GM19238 (cell line): Measurements from ENCODE around the gene METTL23.
"Not testable (repeated sequence)": the region's sequence is repeated elsewhere in the genome, so short reads cannot be mapped to it uniquely, and the experiment has no call there.

Experiments used
- DNase-seq: peaks from one replicate; pipeline ENCODE4 v3.0.0; 2011; ENCODE audit warnings: low spot score; ENCODE audit not compliant: insufficient read length

Gene METTL23

GRCh38 chr17:76713765-76714164, 12.9 kb upstream of the METTL23 start:
- DNase-seq, result no peak

DNA sequence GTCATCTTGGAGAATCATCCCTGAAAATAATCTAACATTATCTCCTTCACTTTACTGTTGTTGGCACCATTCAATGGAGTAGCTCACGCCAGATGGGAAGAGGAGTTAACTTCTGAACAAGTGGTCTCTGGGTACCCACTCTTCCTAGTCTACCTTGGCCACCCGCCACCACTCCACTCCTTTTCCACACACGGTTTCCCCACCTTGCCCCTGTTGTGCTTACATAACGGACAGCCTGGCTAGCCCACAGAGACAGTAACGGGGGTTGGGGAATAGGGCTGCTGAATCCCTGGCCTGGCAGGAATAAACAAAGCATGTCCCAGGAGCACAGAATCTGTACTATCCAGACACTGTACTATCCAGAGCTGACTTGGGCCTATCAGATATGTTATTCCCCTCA, 12.3 kb upstream of the METTL23 start:
- no peak for DNase-seq

GRCh38 chr17:76714822-76715495, 11.7 kb upstream of the METTL23 start:
- no peak for DNase-seq

- no peak for DNase-seq
Measured at GRCh38 chr17:76715496-76715830, 11.2 kb upstream of the METTL23 start.

- DNase-seq, result no peak
Measured at GRCh38 chr17:76716146-76716838, 10.3 kb upstream of the METTL23 start.

DNA sequence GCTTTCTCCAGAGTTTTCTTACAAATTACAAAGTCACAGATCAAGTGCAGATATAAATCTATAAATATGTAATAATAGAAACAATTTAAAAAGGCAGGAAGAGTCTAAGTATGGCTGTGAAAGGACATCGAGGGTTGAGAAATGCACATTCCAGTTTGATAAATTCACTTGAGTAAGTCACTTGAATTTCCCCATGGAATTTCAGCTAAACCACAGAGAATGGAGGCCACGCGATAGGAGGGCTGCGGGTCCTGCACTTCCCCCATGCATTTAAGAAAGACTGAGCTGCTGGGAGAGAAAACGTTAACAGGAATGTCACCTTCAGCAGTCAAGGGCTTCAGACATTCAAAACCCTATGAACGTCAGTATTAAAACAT, 9.8 kb upstream of the METTL23 start:
- no peak for DNase-seq

DNA sequence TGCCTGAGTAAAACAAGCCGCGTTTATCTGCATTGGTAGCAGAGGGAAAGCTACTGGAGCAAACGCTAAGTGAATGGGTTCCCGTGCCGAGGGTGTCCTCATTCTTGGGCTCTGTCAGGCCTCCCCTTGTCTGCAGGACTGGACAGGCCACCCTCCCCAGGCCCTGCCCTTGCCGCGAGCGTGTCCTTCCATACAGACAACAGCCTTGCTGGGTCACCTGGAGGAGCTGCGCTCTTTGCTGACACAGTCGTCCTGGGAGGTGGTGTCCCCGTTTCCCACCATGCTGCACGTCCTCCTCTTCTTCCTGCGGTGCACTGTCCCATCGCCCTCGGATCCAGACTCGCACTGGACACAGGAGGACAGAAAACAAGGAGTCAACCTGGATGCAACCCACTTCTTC, 8.1 kb upstream of the METTL23 start:
- DNase-seq, result no peak

DNA sequence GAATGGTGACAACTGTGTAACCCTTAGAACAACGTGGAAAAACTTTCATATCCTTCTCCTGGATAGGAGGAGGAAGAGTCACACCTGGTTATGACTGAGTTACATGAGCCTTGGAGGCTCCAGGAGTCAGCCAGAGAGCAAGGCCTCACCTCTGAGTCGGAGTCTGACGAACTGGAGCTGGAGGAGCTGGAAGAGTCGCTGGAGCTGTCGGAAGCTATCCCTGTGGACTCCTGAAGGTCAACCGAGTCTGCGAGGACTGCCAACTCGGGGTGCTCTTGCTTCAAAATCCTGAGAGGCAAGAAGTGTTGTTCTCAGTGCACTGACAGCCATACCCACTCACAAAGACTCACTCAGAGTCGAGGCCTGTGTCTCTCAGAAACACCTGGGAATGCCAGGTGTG, 6.4 kb upstream of the METTL23 start:
- DNase-seq, result no peak

DNA sequence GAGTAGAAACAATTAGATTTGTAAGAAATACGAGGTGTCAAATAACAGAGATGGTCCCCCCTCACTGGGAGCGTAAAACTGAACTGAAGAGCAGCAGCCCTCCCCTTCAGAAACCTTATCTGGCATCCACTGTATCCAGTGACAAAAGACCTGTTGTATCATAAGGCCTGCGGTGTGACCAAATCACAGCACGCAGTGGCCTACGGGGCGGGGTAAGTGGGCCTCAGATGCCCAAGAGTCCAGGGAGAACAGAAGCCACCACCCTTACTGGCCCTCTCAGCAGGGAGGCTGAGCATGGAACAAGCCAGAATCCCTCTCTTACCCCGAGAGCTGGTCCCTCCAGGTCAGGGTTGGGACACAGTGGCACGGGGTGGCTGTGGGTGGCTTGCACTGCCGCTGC, 5.7 kb upstream of the METTL23 start:
- no peak for DNase-seq

DNA sequence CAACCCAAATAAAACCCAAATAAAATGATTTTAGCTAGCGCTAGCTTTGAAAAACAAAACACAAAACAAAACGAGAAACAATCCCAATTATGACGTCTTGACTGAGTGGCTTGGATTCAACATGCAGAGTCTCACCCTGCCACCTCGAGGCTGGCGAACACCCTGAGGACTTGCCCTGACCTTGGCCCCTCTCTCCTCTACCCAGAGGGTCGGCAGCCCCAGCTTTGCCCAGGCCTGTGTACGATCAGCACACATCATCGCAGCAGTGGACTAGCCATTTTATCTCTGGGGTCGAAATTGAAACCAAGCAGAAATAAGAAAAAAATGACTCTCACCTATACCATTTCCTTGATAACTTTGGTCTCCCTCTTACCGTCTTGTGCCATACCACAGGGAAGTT, 5.2 kb upstream of the METTL23 start:
- DNase-seq, result no peak

- DNase-seq, result no peak
Measured at GRCh38 chr17:76722279-76722678, 4.4 kb upstream of the METTL23 start.

- not testable (repeated sequence) for DNase-seq
Measured at GRCh38 chr17:76722977-76723376, 3.7 kb upstream of the METTL23 start.

DNA sequence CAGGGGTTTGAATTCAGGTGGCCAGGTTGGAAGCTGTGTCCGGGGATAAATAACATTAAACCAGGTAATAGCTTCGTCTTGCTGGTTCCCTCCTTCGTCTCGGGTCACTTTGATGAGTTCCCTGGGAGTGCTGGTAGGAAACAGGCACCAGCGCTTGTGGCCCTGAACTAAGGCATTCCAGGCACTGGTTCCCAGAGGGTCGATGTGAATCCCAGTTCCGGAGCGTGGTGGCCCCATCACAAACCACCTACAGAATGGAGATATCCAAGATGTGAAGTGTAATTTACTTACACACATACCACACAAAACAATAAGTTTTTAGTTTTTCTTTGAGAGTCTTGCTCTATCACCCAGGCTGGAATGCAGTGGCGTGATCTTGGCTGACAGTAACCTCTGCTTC, 2.8 kb upstream of the METTL23 start:
- no peak for DNase-seq

DNA sequence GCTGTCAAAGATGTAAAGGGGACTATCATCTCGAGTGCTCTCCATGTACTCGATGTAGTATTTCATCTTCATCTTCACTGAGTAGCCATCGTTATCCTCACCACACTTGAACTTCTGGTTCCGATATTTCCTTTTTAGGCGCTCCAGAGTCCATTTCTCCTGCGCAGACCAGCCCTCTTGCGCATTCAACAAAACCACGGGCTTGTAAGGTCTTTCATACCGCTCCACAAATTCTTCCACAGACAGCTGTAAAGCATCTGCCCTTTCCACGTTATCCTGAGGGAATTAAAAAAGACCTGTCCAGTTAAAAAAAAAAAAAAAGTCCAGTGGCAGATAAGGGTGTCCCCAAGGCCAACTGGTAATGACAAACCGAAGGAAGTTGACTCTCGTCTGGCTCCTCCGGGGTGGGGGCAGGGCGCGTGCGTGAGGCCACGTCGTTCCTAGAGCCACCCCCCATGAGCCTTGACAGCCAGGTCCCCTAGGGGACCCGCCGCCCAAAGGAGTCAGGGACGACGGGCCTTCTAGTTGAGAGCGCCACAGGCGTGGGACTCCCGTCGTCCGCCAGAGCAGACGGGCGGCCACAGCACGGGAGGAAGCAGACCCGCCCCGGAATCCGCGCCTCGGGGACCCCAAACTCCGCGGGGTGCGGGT, 934 bp upstream of the METTL23 start:
- DNase-seq, result peak; percentile 53

GRCh38 chr17:76726231-76726775, 336 bp upstream of the METTL23 start, which contains the start of gene JMJD6:
JMJD6 (minus strand) TSS chr17:76726606; CDS start chr17:76726475, 131 bp downstream.
- DNase-seq, result peak; percentile 89

DNA sequence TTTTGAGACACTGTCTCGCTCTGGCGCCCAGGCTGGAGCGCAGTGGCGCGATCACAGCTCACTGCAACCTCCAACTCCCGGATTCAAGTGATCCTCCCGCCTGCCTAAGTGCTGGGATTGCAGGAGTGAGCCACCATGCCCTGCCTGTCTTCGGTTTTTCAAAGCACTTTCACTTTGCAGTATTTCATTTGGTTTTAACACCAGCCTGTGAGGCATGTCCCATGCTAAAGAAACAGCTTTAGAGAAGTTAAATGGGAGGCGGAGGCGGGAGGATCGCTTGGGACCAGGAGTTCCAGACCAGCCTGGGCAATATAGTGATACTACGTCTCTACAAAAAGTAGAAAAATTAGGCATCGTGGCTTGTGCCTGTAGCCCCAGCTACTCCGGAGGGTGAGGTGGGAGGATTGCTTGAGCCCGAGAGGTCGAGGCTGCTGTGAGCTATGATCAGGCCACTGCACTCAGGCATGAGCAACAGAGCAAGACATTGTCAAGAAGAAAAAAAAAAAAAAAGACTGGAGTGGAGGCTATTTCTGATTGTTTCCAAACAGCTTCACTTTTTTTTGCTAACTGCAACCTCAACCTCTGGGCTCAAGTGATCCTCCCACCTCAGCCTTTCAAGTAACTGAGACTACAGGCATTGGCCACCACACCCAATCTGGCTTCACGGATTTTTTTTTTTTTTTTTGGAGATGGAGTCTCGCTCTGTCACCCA, 1.3 kb downstream of the METTL23 start:
- no peak for DNase-seq

DNA sequence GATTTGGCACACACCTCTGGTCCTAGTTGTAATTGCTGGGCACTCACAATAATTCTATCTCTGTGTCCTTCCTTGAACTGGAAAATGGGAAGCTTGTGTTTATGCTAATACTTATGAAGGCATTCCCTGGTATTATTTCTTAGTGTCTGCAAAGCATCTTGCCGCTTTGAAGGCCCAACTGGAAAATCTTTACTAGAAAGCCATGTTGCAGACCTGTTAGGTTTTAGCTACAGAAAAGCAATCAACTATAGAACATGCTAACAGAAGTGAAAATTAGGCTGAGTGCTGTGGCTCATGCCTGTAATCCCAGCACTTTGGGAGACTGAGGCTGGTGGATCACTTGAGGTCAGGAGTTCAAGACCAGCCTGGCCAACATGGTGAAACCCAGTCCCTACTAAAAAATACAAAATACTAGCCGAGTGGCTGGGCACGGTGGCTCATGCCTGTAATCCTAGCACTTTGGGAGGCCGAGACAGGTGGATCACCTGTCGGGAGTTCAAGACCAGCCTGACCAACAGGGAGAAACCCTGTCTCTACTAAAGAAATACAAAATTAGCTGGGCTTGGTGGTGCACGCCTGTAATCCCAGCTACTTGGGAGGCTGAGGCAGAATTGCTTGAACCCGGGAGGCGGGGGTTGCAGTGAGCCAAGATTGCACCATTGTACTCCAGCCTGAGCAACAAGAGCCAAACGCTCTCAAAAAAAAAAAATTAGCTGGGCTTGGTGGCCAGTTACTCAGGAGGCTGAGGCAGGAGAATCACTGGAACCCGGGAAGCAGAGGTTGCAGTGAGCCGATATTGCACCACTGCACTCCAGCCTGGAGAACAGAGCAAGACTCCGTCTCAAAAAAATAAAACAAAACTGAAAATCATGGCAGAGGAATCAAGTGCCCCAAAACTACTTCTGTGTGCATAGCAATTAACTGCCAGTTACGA, 5.4 kb downstream of the METTL23 start:
- not testable (repeated sequence) for DNase-seq

DNA sequence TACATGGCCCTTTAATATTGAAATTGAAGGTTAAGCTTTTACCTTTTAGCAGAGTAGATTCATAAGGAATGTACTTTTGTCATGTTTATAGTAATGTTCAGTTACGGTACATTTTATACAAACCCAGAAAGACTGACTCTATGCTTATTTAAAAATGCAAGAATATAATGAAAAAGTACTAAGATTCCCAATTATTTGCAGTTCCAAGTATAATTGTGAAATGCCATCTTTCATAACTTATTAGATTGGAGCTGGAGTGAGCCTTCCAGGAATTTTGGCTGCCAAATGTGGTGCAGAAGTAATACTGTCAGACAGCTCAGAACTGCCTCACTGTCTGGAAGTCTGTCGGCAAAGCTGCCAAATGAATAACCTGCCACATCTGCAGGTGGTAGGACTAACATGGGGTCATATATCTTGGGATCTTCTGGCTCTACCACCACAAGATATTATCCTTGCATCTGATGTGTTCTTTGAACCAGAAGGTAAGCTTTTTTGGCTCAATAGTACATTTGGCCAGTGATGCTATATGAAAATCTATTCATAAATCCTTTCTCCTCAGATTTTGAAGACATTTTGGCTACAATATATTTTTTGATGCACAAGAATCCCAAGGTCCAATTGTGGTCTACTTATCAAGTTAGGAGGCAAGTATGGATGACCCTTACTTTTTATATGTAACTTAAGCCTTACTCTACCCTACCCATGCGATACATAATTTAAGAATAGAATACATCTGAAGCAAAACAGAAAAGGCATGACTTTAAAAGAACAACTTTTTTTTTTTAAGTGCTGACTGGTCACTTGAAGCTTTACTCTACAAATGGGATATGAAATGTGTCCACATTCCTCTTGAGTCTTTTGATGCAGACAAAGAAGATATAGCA, 6.3 kb downstream of the METTL23 start:
- no peak for DNase-seq

DNA sequence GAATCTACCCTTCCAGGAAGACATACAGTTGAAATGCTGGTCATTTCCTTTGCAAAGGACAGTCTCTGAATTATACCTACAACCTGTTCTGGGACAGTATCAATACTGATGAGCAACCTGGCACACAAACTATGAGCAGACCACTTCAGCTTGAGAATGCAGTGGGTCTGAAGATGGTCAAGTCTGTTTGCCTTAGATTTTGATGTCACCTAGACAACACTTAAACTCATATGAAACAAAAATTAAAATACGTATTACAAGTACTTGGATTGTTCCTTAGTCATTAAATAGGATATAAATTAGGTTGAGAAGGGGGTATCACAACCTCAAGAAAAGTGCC, 6.9 kb downstream of the METTL23 start:
- no peak for DNase-seq
